Activated CD8-positive, alpha-beta T cell treated with anti-CD3 and anti-CD28 coated beads for 36 hours (primary cell): ENCODE data around the gene FBXO10. TPM values are rescaled to one million over a fixed set of nuclear protein-coding genes. Genes with fewer than 3 reads are reported as not detected.

Experiments
- ATAC-seq: fragments of 200-7000 bp; cut with Tn5 transposase; one replicate; pipeline ENCODE4 v1.10.0; 2021; ENCODE audit warnings: mild to moderate bottlenecking, moderate library complexity
- CTCF ChIA-PET: fragments of 350-600 bp; sonication (Branson Sonifier 250); formaldehyde crosslinking; loops from one replicate; lab custom pipeline; 2021; ENCODE audit warnings: antibody characterized with exemption; lab: Charles Lee
- POLR2A ChIA-PET: fragments of 350-600 bp; sonication (Branson Sonifier 250); formaldehyde crosslinking; loops from one replicate; lab custom pipeline; 2021; ENCODE audit warnings: antibody characterized with exemption; lab: Charles Lee
- DNase-seq: peaks from one replicate; pipeline ENCODE4 v3.0.0-alpha.2; 2020
- H3K27ac Mint-ChIP-seq: one replicate; pipeline ENCODE4 v1.8.0; 2021; ENCODE audit warnings: mild to moderate bottlenecking, mixed read lengths
- H3K27me3 Mint-ChIP-seq: one replicate; pipeline ENCODE4 v1.8.0; 2021; ENCODE audit warnings: mixed read lengths
- H3K36me3 Mint-ChIP-seq: one replicate; pipeline ENCODE4 v1.8.0; 2021; ENCODE audit warnings: low read depth, mixed read lengths
- H3K4me1 Mint-ChIP-seq: one replicate; pipeline ENCODE4 v1.8.0; 2021; ENCODE audit warnings: low read depth, mixed read lengths
- H3K4me3 Mint-ChIP-seq: one replicate; pipeline ENCODE4 v1.8.0; 2021; ENCODE audit warnings: mild to moderate bottlenecking, moderate library complexity, mixed read lengths
- H3K9me3 Mint-ChIP-seq: one replicate; pipeline ENCODE4 v1.8.0; 2021; ENCODE audit warnings: mixed read lengths
- intact Hi-C: fragments of 100-400 bp; cut with micrococcal nuclease; formaldehyde crosslinking; loops from one replicate; pipeline ENCODE4 v1.10.0; 2022
- total RNA-seq, 2 experiments: library from RNA; stranded (reverse); gene quantifications; one replicate each; pipeline ENCODE4 v1.2.3, GENCODE V29; 2021
- TF ChIP-seq, protein P1 (sequence below): fragments of 200-600 bp; IDR thresholded peaks from one replicate; pipeline ENCODE4 v1.8.0; 2022; ENCODE audit warnings: antibody characterized with exemption, mild to moderate bottlenecking

FBXO10 gene
- total RNA-seq, 2 experiments from 2014 or later: 2.5 to 3.6 TPM

DNA sequence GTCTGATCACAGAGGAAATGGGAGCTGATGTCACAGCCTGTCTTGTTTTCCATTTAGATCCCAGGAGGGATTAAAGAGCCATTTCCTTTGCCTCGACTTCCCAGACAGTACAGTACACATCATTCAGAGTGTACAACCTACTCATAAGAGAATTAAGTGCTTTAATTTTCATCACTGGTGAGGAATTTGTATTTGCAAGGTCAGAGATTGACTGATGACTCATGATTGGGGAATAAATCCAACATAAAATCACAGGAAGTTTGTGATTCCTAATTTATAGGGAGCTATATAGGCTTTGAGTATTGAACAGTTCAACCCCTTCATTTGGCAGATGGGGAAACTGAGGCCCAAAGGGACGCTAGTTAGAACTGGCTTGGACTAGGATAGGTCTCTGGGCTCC lies 20.3 kb upstream of the FBXO10 start:
- peaks cover 11% of the 10 kb centered on the region for H3K4me1 Mint-ChIP-seq
- peaks cover 7% of the 10 kb centered on the region for H3K36me3 Mint-ChIP-seq
- H3K9me3 Mint-ChIP-seq: no peaks in the 10 kb centered on the region
- DNase-seq (no peak), ATAC-seq (no peak)
- H3K27ac Mint-ChIP-seq: no peak overlapping the region
- no peak overlapping the region for H3K4me3 Mint-ChIP-seq
- ChIA-PET POLR2A (interaction anchor here (1.3 kb wide), 1 partner anchor 17 kb away, joined by 4 read pairs; no protein-coding TSS in a partner anchor), CTCF (interaction anchor here (1.3 to 1.5 kb wide), 2 partner anchors 11 to 21 kb away, joined by 3 to 4 read pairs; partner anchors contain the start of gene FBXO10)
- TF ChIP-seq, protein P1, sequence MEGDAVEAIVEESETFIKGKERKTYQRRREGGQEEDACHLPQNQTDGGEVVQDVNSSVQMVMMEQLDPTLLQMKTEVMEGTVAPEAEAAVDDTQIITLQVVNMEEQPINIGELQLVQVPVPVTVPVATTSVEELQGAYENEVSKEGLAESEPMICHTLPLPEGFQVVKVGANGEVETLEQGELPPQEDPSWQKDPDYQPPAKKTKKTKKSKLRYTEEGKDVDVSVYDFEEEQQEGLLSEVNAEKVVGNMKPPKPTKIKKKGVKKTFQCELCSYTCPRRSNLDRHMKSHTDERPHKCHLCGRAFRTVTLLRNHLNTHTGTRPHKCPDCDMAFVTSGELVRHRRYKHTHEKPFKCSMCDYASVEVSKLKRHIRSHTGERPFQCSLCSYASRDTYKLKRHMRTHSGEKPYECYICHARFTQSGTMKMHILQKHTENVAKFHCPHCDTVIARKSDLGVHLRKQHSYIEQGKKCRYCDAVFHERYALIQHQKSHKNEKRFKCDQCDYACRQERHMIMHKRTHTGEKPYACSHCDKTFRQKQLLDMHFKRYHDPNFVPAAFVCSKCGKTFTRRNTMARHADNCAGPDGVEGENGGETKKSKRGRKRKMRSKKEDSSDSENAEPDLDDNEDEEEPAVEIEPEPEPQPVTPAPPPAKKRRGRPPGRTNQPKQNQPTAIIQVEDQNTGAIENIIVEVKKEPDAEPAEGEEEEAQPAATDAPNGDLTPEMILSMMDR: no peak
- H3K27me3 Mint-ChIP-seq: peaks cover 8% of the 10 kb centered on the region
- intact Hi-C loops: no loop called here

DNA sequence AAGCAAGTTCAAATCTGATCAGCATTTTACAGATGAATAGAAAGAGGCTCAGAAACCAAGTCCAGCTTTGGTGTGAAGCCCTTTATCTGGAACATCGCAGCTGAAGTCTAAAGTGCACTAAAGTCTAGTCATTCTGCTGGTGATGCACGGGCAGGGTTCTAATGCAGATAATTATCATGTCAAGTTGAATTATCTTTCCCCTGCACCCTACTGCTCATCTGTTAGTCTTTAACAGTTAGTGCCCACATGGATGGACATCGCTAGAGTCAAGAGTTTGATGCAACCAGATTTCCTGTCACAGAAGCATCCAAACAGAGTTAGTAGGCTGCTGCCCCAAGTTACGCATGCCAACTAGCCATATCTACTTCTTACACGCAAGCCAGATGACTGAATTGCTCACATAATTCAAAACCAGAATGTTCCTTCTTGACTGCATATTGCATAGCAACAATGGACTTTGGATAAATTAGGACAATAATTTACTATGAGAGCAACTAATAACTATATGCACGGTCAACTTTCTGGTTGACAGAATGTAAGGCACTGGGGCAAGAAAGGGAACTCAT lies 17.8 kb upstream of the FBXO10 start:
- Mint-ChIP-seq H3K4me3 (peak overlapping the region; percentile 41), H3K9me3 (no peaks in the 10 kb centered on the region), H3K4me1 (peaks cover 26% of the 10 kb centered on the region), H3K27me3 (peaks cover 6% of the 10 kb centered on the region), H3K27ac (no peak overlapping the region), H3K36me3 (peaks cover 22% of the 10 kb centered on the region)
- ChIA-PET POLR2A (interaction anchor here (0.7 to 0.8 kb wide), 2 partner anchors 14 to 108 kb away, joined by 3 to 4 read pairs; partner anchors contain the start of gene POLR1E), CTCF (interaction anchor here (0.9 to 2.3 kb wide), 8 partner anchors 9 to 106 kb away, joined by 3 to 13 read pairs (median 4); partner anchors contain the start of gene FBXO10)
- TF ChIP-seq, protein P1: no peak
- ATAC-seq: no peak
- intact Hi-C loops: no loop called here
- no peak for DNase-seq

DNA sequence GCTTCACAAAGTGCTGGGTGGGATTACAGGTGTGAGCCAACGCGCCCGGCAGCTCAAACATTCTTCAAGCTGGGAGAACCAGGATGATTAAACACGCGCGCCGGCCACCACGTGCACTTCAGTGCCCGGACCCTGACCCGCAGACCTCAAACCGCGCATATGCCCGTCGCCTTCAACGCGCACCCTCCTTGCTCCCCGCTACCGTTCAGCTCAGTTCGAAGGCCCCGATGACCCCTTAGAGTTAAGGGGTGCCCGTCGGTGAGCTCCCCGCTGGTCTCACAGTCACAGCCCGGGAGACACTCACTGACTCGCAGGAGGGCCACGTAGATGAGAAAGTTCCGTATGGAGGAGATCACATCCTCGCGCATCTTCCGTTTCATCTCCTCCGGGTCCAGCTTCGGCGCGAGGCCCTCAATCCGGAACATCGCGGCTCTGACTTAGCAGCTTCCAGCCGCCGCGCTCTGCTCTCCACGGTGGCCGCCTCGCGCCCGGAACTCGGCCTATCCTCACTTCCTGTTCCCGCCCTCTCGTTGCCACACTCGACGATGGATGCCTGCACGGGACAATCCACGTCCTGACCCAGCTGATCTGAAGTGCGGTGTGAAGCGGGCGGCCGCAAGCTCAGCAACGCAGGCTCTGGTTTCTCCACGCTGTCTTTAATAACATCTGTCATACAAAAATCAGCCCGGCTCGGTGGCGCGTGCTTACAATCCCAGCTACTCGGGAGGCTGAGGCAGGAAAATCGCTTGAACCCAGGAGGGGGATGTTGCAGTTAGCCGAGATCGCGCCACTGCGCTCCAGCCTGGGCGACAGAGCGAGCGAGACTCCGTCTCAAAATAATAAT lies 16.1 kb upstream of the FBXO10 start, which contains the start of gene TOMM5:
Gene TOMM5 (minus strand): TSS at position 490 of the 844 bp plus-strand sequence. CDS start 65 bp downstream, at position 425.
- H3K4me1 Mint-ChIP-seq: peaks cover 34% of the 10 kb centered on the region
- peaks cover 6% of the 10 kb centered on the region for H3K27me3 Mint-ChIP-seq
- TF ChIP-seq, protein P1: no peak
- ATAC-seq (peak; percentile 94), DNase-seq (peak; percentile 94)
- peak within 1 kb of the TSS; percentile 99 for H3K27ac Mint-ChIP-seq
- peak within 1 kb of the TSS; percentile 100 for H3K4me3 Mint-ChIP-seq
- intact Hi-C loops: no loop called here
- no peaks in the 10 kb centered on the region for H3K9me3 Mint-ChIP-seq
- ChIA-PET CTCF (interaction anchor here (0.6 to 1.7 kb wide), 7 partner anchors 9 to 225 kb away, joined by 3 to 13 read pairs (median 3); partner anchors contain the start of genes EXOSC3 and FBXO10), POLR2A (interaction anchor here (0.6 to 5.5 kb wide), 25 partner anchors 8 to 714 kb away, joined by 3 to 79 read pairs (median 3); partner anchors contain the start of genes EXOSC3, FBXO10, POLR1E and SLC25A51)
- peaks cover 30% of the 10 kb centered on the region for H3K36me3 Mint-ChIP-seq

DNA sequence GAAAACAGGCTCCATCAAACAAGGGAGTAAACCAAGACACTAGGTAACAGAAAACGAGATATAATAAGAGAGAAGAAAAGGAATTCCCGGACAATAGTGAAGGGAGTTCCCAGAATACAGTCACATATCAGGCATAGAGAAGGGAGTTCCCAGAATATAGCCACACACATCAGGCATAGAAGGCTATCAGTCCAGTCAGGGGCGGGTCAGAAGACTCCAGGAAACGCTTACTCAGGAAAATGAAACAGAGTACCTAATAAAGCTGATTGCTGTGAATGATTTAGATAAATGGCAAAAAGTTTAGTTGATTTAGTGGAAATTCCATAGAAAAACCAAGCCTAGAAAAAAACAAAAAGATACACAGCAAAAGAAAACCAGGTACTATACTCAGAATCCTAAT lies 11.3 kb upstream of the FBXO10 start:
- Mint-ChIP-seq H3K4me1 (peaks cover 33% of the 10 kb centered on the region), H3K9me3 (no peaks in the 10 kb centered on the region), H3K27me3 (no peaks in the 10 kb centered on the region), H3K27ac (no peak overlapping the region), H3K36me3 (peaks cover 66% of the 10 kb centered on the region), H3K4me3 (no peak overlapping the region)
- ChIA-PET POLR2A (no interaction called here), CTCF (no interaction called here)
- intact Hi-C loops: no loop called here
- no peak for ATAC-seq
- TF ChIP-seq, protein P1: no peak
- no peak for DNase-seq
